Endothelial cell of hepatic sinusoid (primary cell): ENCODE measurements around the gene CDHR5.

Experiments
- in situ Hi-C: cut with HindIII; loops from 2 replicates; pipeline ENCODE4 v1.10.0; 2017; ENCODE audit warnings: low sequenced_read_pairs

Gene CDHR5

GRCh38 chr11:571802-572185 lies 53.0 kb downstream of the CDHR5 start:
- in situ Hi-C loops, result no loop called here

GRCh38 chr11:569158-569885 lies 55.4 kb downstream of the CDHR5 start:
- in situ Hi-C loops, result no loop called here

- in situ Hi-C loops, result no loop called here
Measured at GRCh38 chr11:568306-569157, 56.2 kb downstream of the CDHR5 start.

GRCh38 chr11:567629-568292 lies 57.0 kb downstream of the CDHR5 start:
- in situ Hi-C loops, result no loop called here

GRCh38 chr11:567011-567628 lies 57.6 kb downstream of the CDHR5 start:
- in situ Hi-C loops, result no loop called here
